ENCODE data around the gene AAMP.
"Not testable (repeated sequence)": the region's sequence is repeated elsewhere in the genome, so short reads cannot be mapped to it uniquely, and the experiment has no call there.

Gene AAMP, protein sequence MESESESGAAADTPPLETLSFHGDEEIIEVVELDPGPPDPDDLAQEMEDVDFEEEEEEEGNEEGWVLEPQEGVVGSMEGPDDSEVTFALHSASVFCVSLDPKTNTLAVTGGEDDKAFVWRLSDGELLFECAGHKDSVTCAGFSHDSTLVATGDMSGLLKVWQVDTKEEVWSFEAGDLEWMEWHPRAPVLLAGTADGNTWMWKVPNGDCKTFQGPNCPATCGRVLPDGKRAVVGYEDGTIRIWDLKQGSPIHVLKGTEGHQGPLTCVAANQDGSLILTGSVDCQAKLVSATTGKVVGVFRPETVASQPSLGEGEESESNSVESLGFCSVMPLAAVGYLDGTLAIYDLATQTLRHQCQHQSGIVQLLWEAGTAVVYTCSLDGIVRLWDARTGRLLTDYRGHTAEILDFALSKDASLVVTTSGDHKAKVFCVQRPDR

GRCh38 chr2:218269900-218270720 is at the start of gene AAMP, which contains the start of gene PNKD:
Gene AAMP, minus strand, starts transcription at chr2:218270137. Its CDS starts 51 bp downstream, at chr2:218270086.
Gene PNKD, plus strand, starts transcription at chr2:218270519. Its CDS starts 17 bp downstream, at chr2:218270536.
- in situ Hi-C loops (cut with MboI; ENCODE audit: low sequenced_read_pairs): no loop called here

- in situ Hi-C loops (cut with MboI; ENCODE audit: low sequenced_read_pairs): no loop called here
Observed at GRCh38 chr2:218318241-218318640, 48.3 kb upstream of the AAMP start.

GRCh38 chr2:218317835-218318234 is 47.9 kb upstream of the AAMP start:
- in situ Hi-C loops (cut with MboI; ENCODE audit: low sequenced_read_pairs): no loop called here

- in situ Hi-C loops (cut with MboI; ENCODE audit: low sequenced_read_pairs): no loop called here
Observed at GRCh38 chr2:218317303-218317630, 47.3 kb upstream of the AAMP start.

DNA sequence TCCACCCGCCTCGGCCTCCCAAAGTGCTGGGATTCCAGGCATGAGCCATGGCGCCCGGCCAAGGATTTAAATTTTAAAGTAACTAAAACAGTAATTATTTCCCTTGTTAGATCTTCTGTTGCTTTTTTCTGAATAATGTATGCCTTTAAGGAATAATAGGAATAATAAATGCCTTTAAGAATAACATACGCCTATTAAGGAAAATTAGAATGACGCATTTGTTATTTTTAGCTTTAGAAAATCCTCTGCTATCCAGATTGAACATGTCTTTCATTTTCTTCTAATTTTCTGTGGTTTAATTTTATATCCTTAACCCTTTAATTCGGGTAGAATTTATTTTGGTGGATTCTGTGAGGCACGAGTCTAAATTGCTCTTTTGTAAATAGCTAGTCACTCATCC is 45.5 kb upstream of the AAMP start:
- in situ Hi-C loops (cut with MboI; ENCODE audit: low sequenced_read_pairs): no loop called here

- in situ Hi-C loops (cut with MboI; ENCODE audit: low sequenced_read_pairs): not testable (repeated sequence)
Observed at GRCh38 chr2:218314764-218315163, 44.8 kb upstream of the AAMP start.

DNA sequence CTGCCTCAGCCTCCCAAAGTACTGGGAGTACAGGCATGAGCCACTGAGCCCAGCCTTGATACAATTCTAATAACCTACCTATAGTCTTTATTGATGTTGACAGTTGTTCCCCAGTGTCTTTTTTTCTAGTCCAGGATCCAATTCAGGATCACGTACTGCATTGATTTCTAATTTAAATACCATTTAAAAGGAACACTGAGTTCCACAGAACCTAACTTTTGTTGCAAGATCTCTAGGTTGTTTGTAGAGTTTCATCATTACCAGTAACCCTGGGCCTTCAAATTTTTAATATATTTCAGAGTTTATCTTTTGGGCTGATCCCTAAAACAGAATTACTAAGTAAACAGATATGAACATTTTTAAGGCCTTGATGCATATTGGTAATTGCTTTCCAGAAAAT is 43.4 kb upstream of the AAMP start:
- in situ Hi-C loops (cut with MboI; ENCODE audit: low sequenced_read_pairs): no loop called here

DNA sequence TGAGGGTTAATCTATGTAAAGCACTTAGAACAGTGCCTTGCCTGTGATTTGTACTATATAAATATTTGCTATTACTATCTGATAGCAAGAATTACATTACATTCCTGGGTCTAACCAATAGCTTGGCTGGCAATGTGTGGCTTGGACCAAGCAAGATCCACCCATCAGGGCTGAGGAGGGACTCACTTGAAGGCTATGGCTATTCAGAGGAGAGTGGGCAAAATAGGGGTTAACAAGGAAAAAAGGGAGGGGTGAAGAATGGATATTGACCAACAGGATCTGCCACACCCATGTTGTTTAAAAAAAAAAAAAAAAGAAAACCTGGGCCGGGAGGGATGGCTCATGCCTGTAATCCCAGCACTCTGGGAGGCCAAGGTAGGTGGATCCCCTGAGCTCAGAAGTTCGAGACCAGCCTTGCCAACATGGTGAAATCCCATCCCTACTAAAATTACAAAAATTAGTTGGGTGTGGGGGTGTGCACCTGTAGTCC is 42.4 kb upstream of the AAMP start:
- in situ Hi-C loops (cut with MboI; ENCODE audit: low sequenced_read_pairs): no loop called here

GRCh38 chr2:218311541-218312266 is 41.8 kb upstream of the AAMP start:
- in situ Hi-C loops (cut with MboI; ENCODE audit: low sequenced_read_pairs): not testable (repeated sequence)

GRCh38 chr2:218310853-218311540 is 41.1 kb upstream of the AAMP start:
- in situ Hi-C loops (cut with MboI; ENCODE audit: low sequenced_read_pairs): no loop called here

DNA sequence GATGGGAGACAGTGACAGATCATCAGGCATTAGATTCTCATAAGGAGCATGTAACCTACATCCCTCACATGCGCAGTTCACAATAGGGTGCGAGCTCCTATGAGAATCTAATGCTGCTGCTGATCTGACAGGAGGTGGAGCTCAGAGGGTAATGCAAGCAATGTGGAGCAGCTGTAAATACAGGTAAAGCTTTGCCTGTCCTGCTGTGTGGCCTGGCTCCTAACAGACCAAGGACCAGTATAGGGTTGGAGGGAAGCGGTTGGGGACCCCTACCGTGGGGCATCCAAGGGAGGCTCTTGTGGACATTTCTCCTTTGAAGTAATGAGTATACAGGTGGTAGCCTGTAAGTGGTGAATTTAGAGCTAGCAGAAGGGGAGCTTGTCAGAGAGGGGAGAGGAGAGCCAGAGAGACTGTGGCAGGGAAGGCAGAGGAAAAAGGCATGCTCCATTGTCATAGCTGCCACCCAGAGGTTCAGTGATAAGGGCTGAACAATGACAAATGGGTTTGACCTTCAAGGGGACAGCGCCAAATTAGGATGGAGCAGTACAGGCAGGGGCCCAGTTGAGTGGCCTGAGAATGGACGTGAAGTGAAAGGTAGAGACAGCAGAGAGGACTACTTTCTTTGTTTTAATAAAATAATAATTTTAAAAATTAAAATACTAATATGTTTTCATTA is 37.6 kb upstream of the AAMP start:
- in situ Hi-C loops (cut with MboI; ENCODE audit: low sequenced_read_pairs): no loop called here

- in situ Hi-C loops (cut with MboI; ENCODE audit: low sequenced_read_pairs): no loop called here
Observed at GRCh38 chr2:218306184-218306920, 36.4 kb upstream of the AAMP start.

GRCh38 chr2:218305383-218305782 is 35.4 kb upstream of the AAMP start:
- in situ Hi-C loops (cut with MboI; ENCODE audit: low sequenced_read_pairs): no loop called here

DNA sequence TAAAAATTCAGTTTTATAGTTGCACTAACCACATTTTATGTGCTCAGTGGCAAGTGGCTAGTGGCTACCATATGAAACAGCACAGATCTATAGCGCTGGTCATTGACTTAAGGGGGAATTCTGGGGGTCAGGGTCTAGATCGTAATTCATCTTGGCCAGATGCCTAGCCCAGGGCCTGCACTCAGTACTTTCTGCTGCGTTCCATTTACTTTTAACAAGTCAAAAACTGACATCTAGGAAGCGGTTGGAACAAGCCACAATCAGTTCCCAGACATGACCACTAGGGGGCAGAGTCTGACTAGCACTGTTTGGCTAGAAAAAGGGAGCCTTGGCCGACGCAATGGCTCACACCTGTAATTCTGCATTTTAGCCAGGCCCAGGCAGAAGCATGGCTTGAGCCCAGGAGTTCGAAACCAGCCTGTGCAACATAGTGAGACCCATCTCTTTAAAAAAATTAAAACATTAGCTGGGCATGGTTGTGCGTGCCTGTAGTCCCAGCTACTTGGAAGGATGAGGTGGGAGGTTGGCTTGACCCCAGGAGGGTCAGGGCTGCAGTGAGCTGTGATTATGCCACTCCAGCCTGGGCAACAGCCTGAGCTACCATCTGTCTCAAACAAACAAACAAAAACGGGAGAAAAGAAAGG is 31.4 kb upstream of the AAMP start:
- in situ Hi-C loops (cut with MboI; ENCODE audit: low sequenced_read_pairs): no loop called here

DNA sequence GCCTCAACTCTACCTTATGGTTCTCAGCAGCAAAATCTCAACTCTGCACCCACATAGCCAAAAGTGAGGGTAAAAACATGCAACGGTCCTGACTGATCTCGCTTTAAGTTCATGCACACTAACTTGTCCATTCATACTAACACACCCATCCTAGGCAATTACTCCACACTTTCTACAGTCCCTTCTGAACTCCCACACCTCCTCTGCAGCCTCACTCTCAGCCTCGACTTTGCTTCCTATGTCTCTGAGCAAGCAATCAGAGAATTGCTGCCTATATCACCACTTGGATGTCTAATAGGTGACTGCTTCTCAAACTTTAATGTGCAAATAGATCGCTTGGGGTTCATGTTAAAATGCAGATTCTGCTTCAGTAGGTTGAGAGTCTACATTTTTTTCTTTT is 30.2 kb upstream of the AAMP start:
- in situ Hi-C loops (cut with MboI; ENCODE audit: low sequenced_read_pairs): no loop called here

GRCh38 chr2:218298314-218298875 is 28.5 kb upstream of the AAMP start:
- in situ Hi-C loops (cut with MboI; ENCODE audit: low sequenced_read_pairs): no loop called here

DNA sequence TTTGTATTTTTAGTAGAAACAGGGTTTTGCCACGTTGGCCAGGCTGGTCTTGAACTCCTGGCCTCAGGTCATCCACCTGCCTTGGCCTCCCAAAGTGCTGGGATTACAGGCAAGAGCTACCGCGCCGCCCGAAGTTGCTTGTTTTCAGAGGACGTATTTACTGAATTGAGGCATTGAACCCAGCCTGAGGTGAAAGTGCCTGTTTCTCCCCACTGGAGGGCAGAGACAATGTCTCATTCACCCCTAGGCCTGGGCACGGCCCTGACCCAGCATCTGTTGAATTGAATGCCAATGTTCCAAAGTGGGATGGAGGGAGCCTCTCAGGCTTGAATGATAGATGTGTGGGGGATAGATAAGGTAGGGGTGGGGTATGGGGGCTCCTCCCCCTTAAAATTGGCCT is 26.9 kb upstream of the AAMP start:
- in situ Hi-C loops (cut with MboI; ENCODE audit: low sequenced_read_pairs): no loop called here

- in situ Hi-C loops (cut with MboI; ENCODE audit: low sequenced_read_pairs): no loop called here
Observed at GRCh38 chr2:218296200-218296599, 26.3 kb upstream of the AAMP start.

- in situ Hi-C loops (cut with MboI; ENCODE audit: low sequenced_read_pairs): no loop called here
Observed at GRCh38 chr2:218295029-218295428, 25.1 kb upstream of the AAMP start.
